Hematopoietic multipotent progenitor cell treated with erythropoietin and hydrocortisone succinate and interleukin-3 and kit ligand, for 15 days (in vitro differentiated cells): ENCODE data around the gene TDRD10.

Source experiments
- DNase-seq: peaks from one replicate; pipeline ENCODE4 v3.0.0-alpha.2; 2015; ENCODE audit warnings: low spot score

TDRD10 gene

GRCh38 chr1:154553056-154554030, 51.3 kb downstream of the TDRD10 start:
- peak; percentile 23 for DNase-seq

GRCh38 chr1:154556422-154556821, 54.4 kb downstream of the TDRD10 start:
- DNase-seq, result no peak

- DNase-seq, result no peak
These were observed 55.4 kb downstream of the TDRD10 start for GRCh38 chr1:154557248-154557938.

- peak; percentile 20 for DNase-seq
These were observed 56.1 kb downstream of the TDRD10 start, which contains the start of gene UBE2Q1 for GRCh38 chr1:154557939-154558719. Gene UBE2Q1, minus strand, starts transcription at chr1:154558662. Its CDS starts 109 bp downstream, at chr1:154558553.

- DNase-seq, result peak; percentile 91
These were observed 56.9 kb downstream of the TDRD10 start for GRCh38 chr1:154558720-154559465.

GRCh38 chr1:154559466-154560044, 57.5 kb downstream of the TDRD10 start:
- DNase-seq, result peak; percentile 87

- no peak for DNase-seq
These were observed 63.9 kb downstream of the TDRD10 start for GRCh38 chr1:154565876-154566275.

GRCh38 chr1:154567386-154568156, 65.6 kb downstream of the TDRD10 start, which contains the start of gene CHRNB2:
Gene CHRNB2, plus strand, starts transcription at chr1:154567778. Its CDS starts 267 bp downstream, at chr1:154568045.
- DNase-seq, result peak; percentile 59

GRCh38 chr1:154568157-154568815, 66.3 kb downstream of the TDRD10 start:
- DNase-seq, result no peak

- DNase-seq, result no peak
These were observed 69.4 kb downstream of the TDRD10 start for GRCh38 chr1:154571244-154571963.

- no peak for DNase-seq
These were observed 69.9 kb downstream of the TDRD10 start for GRCh38 chr1:154571964-154572288.

- no peak for DNase-seq
These were observed 70.6 kb downstream of the TDRD10 start for GRCh38 chr1:154572468-154573167.

GRCh38 chr1:154573168-154573510, 71.1 kb downstream of the TDRD10 start:
- no peak for DNase-seq

- no peak for DNase-seq
These were observed 72.7 kb downstream of the TDRD10 start for GRCh38 chr1:154574716-154575115.

GRCh38 chr1:154575147-154575927, 73.3 kb downstream of the TDRD10 start:
- DNase-seq, result no peak

- DNase-seq, result no peak
These were observed 74.0 kb downstream of the TDRD10 start for GRCh38 chr1:154575951-154576566.

GRCh38 chr1:154577346-154578057, 75.5 kb downstream of the TDRD10 start:
- no peak for DNase-seq
